Kidney epithelial cell (primary cell): Measurements from ENCODE around the gene WDR90. TPM values are rescaled to one million over a fixed set of nuclear protein-coding genes. Genes with fewer than 3 reads are reported as not detected.
A peak's percentile ranks its signal among the peaks of the same experiment; 100 is the strongest.

Experiments used
- DNase-seq: peaks from one replicate; pipeline ENCODE4 v3.0.0-alpha.2; 2010; ENCODE audit warnings: low read depth
- H3K27me3 ChIP-seq: 2 replicates; pipeline ENCODE4 v1.6.0; 2011; ENCODE audit warnings: low read length; ENCODE audit not compliant: control insufficient read depth, insufficient read depth
- H3K36me3 ChIP-seq: 2 replicates; pipeline ENCODE4 v1.5.1; 2011; ENCODE audit warnings: low read length; ENCODE audit not compliant: control insufficient read depth, insufficient read depth
- H3K4me3 ChIP-seq: 2 replicates; pipeline ENCODE4 v1.5.1; 2011; ENCODE audit warnings: low read depth, mild to moderate bottlenecking, control low read depth, low read length
- total RNA-seq: library from RNA; depleted of rRNA; stranded (reverse); fragments of >200 nt; gene quantifications from 2 replicates; pipeline ENCODE4 v1.2.3, GENCODE V29; 2015
- TF ChIP-seq, protein P1 (sequence below): IDR thresholded peaks from 2 replicates; pipeline ENCODE4 v1.5.1; 2011; ENCODE audit warnings: mild to moderate bottlenecking, moderate library complexity, low read length, control low read depth, inconsistent platforms; ENCODE audit not compliant: insufficient read depth, poor library complexity, severe bottlenecking

WDR90 gene
- total RNA-seq, 1 donor from 2014 or later, result 17.0 TPM

DNA sequence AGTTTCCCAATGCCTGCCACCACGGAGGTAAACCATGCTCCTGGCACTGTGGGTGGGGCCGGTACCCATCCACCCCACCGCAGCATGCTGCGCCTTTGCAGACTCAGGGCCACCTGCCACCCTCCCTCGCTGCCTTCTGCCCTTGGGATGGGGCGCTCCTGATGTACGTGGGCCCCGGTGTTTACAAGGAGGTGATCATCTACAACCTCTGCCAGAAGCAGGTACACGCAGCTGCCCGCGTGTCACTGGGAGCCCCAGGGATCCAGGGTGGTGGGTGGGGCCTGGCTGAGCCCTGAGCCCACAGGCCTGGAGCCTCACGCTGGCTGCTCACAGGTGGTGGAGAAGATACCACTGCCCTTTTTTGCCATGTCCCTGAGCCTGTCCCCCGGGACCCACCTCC is 17.4 kb downstream of the WDR90 start:
- H3K4me3 ChIP-seq, result no peak overlapping the region
- no peak for DNase-seq
- TF ChIP-seq, protein P1, sequence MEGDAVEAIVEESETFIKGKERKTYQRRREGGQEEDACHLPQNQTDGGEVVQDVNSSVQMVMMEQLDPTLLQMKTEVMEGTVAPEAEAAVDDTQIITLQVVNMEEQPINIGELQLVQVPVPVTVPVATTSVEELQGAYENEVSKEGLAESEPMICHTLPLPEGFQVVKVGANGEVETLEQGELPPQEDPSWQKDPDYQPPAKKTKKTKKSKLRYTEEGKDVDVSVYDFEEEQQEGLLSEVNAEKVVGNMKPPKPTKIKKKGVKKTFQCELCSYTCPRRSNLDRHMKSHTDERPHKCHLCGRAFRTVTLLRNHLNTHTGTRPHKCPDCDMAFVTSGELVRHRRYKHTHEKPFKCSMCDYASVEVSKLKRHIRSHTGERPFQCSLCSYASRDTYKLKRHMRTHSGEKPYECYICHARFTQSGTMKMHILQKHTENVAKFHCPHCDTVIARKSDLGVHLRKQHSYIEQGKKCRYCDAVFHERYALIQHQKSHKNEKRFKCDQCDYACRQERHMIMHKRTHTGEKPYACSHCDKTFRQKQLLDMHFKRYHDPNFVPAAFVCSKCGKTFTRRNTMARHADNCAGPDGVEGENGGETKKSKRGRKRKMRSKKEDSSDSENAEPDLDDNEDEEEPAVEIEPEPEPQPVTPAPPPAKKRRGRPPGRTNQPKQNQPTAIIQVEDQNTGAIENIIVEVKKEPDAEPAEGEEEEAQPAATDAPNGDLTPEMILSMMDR, result no peak
- no peaks in the 10 kb centered on the region for H3K27me3 ChIP-seq
- no peaks in the 10 kb centered on the region for H3K36me3 ChIP-seq

DNA sequence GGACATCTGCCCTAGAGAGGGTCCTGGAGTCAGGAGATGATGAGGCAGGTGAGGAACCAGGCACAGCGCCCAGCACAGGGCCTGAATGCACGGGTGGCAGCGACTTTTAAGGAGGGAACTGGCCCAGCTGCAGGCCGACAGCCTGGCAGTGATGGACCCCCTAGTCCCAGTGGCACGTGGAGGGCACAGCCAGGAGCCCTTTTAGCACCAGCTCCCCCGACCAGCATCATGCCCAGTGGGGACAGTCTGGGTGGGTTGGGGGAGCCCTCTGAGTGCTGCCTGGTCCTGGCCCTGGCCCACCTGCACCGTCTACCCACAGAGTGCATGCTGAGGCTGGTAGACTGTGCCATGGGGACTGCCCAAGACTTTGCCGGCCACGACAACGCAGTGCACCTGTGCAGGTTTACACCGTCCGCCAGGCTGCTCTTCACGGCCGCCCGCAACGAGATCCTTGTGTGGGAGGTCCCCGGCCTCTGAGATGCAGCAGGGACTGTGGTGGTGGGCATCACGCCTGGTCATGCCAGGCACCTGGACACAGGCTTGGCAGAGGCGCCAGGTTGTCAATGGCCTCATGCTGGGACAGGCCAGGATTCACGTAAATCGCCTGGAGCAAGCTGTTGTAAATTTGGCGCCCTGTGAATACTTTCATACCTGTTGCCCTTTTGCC is 18.1 kb downstream of the WDR90 start:
- Histone ChIP-seq H3K36me3 (no peaks in the 10 kb centered on the region), H3K27me3 (no peaks in the 10 kb centered on the region), H3K4me3 (no peak overlapping the region)
- TF ChIP-seq, protein P1, result no peak
- DNase-seq, result no peak

DNA sequence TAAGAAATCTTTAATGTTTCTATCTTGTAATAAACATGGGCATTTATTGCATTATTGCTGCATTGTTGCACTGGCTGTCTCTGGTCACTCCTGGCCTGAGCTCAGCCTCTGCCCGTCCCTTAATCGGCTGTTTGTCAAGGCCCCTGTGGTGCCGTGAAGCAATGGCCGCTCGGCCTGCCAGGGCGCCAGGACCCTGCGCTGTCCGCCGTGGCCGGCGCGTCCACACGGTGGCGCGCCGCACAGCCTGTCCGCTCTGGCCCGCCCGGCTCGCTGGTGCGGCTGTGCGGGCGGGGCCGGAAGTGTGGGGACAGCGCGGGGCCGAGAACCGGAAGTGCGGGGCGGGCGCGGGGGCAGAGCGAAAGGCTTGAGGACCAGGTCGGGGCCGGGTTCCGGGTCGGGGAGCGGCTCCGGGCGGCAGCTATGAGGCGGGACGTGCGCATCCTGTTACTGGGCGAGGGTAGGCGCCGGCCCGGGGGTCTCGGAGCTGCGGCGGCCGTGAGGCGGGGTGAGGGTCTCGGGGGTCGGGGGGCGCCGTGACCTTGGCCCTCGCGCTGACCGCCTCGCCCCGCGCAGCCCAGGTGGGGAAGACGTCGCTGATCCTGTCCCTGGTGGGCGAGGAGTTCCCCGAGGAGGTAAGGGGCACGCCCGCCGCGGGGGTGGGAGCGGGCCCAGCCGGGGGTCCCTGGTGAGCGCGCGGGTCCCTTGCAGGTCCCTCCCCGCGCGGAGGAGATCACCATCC is 18.8 kb downstream of the WDR90 start, which contains the start of gene RHOT2:
Gene RHOT2, plus strand, starts transcription at position 353 of the 739 bp plus-strand sequence. Its CDS starts 68 bp downstream, at position 421.
- TF ChIP-seq, protein P1, result peak; percentile 19
- DNase-seq, result peak; percentile 42
- H3K36me3 ChIP-seq, result no peaks in the 10 kb centered on the region
- no peaks in the 10 kb centered on the region for H3K27me3 ChIP-seq
- peak within 1 kb of the TSS; percentile 100 for H3K4me3 ChIP-seq

DNA sequence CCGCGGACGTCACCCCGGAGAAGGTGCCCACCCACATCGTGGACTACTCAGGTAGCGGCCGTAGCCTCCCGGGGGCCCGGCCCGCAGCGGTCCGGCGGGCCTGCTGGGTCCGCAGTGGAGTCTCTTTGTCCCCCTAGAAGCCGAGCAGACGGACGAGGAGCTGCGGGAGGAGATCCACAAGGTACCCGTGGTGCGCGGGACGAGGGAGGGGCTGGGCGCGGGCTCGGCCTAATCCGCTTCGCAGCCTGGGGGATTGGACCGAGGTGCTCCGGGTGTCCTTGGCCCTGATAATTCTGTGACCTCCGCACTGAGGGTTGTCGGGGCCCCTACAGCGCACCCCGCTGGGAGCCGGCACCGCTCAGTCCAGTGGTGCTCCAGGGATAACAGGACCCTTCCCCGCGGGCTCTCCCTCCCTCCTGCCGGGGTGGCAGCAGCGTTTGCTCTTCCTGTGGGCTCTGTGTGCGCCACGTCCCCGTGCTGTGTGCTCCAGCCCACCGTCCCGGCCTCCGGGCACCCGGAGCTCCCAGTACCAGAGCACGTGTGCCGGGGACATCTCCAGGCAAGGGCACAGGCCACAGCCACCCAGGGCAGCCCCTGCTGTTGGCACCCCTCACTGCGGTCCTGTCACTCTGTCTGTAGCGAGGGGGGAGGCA is 19.5 kb downstream of the WDR90 start:
- Histone ChIP-seq H3K4me3 (peak overlapping the region; percentile 100), H3K36me3 (no peaks in the 10 kb centered on the region), H3K27me3 (no peaks in the 10 kb centered on the region)
- DNase-seq, result no peak
- TF ChIP-seq, protein P1, result no peak

DNA sequence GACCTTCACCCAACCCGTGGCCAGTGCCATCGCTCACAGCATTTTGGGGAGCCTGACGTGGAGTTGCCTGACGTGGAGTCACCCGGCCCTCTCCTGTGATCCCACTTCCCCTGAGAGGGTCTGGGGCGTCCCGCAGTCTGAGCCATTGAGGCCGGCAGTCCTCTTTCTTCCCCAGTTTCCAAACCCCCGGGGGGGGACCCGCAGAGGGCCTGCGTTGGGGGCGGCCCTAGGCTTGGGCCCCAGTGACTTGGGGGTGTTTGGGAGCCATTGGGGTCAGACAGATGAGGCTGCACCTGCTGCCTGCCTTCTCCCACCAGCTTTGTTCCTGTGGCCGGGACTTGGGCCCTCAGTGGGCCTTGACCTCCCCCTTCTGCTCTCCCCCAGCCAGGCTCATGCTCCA is 20.5 kb downstream of the WDR90 start:
- Histone ChIP-seq H3K36me3 (no peaks in the 10 kb centered on the region), H3K4me3 (no peak overlapping the region), H3K27me3 (no peaks in the 10 kb centered on the region)
- TF ChIP-seq, protein P1, result no peak
- DNase-seq, result no peak
